Measurements from ENCODE around the gene CPNE8. TPM values are rescaled to one million over a fixed set of nuclear protein-coding genes. Genes with fewer than 3 reads are reported as not detected.

Gene CPNE8
- total and polyA plus RNA-seq, 2 donors (not counting 1 experiment from before 2014, with no cell fraction given), result 1.5 to 1.6 TPM

DNA sequence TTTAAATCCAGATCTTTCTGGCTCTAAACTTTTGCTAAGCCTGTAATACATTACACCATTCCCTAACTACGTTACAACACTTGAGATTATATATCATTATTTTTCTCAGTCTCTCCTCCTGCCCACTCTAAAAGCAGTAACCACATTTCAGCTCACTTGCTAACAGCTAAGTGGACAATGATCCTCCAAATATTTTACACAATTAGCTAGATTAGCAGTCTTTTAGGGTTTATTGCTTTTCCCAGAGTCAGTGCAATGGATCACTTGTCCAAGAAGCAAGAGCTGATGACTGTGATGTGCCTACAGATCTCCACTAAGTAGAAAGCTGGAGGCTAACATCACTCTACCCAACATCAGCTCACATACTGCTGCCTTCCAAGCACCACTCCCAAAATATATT, 17.6 kb downstream of the CPNE8 start:
- TF ChIP-seq CTCF (IDR thresholded peaks at IDR 0.05) (no peak), EZH2 (IDR thresholded peaks at IDR 0.05; ENCODE audit: borderline replicate concordance, insufficient read depth, low read depth, low read length, poor library complexity, severe bottlenecking) (no peak)
- no peaks in the 10 kb centered on the region for H3K4me1 Mint-ChIP-seq
- Histone ChIP-seq H2AFZ (ENCODE audit: insufficient read depth, low read depth, low read length, poor library complexity, severe bottlenecking) (no peak overlapping the region), H3K9ac (ENCODE audit: low read length) (no peak overlapping the region), H3K4me2 (replicated peaks; ENCODE audit: low read depth, low read length, poor library complexity, severe bottlenecking) (no peak overlapping the region), H3K36me3 (replicated peaks in 1 of 2; ENCODE audit: control extremely low read depth in 1 of 2, control insufficient read depth in 1 of 2, extremely low read depth in 1 of 2, insufficient read depth in 2 of 2, low read length in 1 of 2) (no peaks in the 10 kb centered on the region), H3K4me3 (ENCODE audit: control extremely low read depth in 1 of 5, extremely low read depth in 1 of 5, insufficient read depth in 1 of 5, low read depth in 2 of 5, low read length in 4 of 5) (no peak overlapping the region), H4K20me1 (ENCODE audit: control insufficient read depth, insufficient read depth, low read length, poor library complexity, severe bottlenecking) (no peaks in the 10 kb centered on the region), H3K79me2 (ENCODE audit: control insufficient read depth, insufficient read depth, low read length) (no peaks in the 10 kb centered on the region), H3K27ac (ENCODE audit: low read length in 2 of 2) (no peak overlapping the region), H3K9me3 (ENCODE audit: control extremely low read depth in 1 of 3, control insufficient read depth in 2 of 3, insufficient read depth in 1 of 3, low read length in 2 of 3) (no peaks in the 10 kb centered on the region), H3K4me1 (ENCODE audit: control insufficient read depth in 2 of 2, insufficient read depth in 2 of 2, low read length in 2 of 2) (no peaks in the 10 kb centered on the region), H3K27me3 (replicated peaks in 1 of 4; ENCODE audit: control extremely low read depth in 1 of 4, control insufficient read depth in 3 of 4, insufficient read depth in 4 of 4, low read length in 3 of 4) (no peaks in the 10 kb centered on the region)
- ChIA-PET POLR2A (no interaction called here), CTCF (no interaction called here)
- DNase-seq (no peak), ATAC-seq (ENCODE audit: low read depth) (no peak)
- H3K9me3 Mint-ChIP-seq (ENCODE audit: insufficient read depth), result peaks cover 2% of the 10 kb centered on the region
- H3K4me3 Mint-ChIP-seq, result no peak overlapping the region
- no peaks in the 10 kb centered on the region for H3K27me3 Mint-ChIP-seq
- intact Hi-C loops (cut with micrococcal nuclease), result no loop called here
- WGBS (ENCODE audit: insufficient coverage), result 90% methylated on average over 1 of the region's 1 CpG
- H3K27ac Mint-ChIP-seq, result no peak overlapping the region

DNA sequence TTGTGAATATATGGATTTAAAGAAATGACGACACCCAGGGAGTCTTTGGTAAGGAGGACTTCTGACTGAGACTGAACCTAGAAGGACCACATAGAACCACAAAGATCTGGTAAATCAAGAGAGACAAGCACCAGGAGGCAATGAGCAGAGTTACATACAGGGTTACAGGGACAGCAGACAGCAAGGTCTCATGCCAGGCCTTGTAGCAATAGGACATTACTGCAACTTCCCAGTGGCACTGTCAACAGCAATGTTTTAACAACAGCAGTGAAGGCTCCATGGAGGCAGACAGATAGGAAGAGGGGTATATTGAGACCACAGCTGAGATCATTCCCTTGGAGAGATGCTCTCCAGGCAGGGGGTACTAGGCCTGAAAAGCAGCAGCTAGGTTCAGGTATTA, 18.5 kb downstream of the CPNE8 start:
- H3K27ac Mint-ChIP-seq, result no peak overlapping the region
- H3K4me1 ChIP-seq (ENCODE audit: control insufficient read depth in 2 of 2, insufficient read depth in 2 of 2, low read length in 2 of 2), result no peaks in the 10 kb centered on the region
- ATAC-seq (ENCODE audit: low read depth) (no peak), DNase-seq (no peak)
- ChIA-PET CTCF (no interaction called here), POLR2A (no interaction called here)
- H3K27ac ChIP-seq (ENCODE audit: low read length in 2 of 2), result no peak overlapping the region
- TF ChIP-seq EZH2 (IDR thresholded peaks at IDR 0.05; ENCODE audit: borderline replicate concordance, insufficient read depth, low read depth, low read length, poor library complexity, severe bottlenecking) (no peak), CTCF (IDR thresholded peaks at IDR 0.05) (no peak)
- H3K36me3 ChIP-seq (replicated peaks in 1 of 2; ENCODE audit: control extremely low read depth in 1 of 2, control insufficient read depth in 1 of 2, extremely low read depth in 1 of 2, insufficient read depth in 2 of 2, low read length in 1 of 2), result no peaks in the 10 kb centered on the region
- H3K4me3 Mint-ChIP-seq, result no peak overlapping the region
- no peak overlapping the region for H3K4me3 ChIP-seq (ENCODE audit: control extremely low read depth in 1 of 5, extremely low read depth in 1 of 5, insufficient read depth in 1 of 5, low read depth in 2 of 5, low read length in 4 of 5)
- H3K27me3 Mint-ChIP-seq, result no peaks in the 10 kb centered on the region
- no peaks in the 10 kb centered on the region for H3K9me3 ChIP-seq (ENCODE audit: control extremely low read depth in 1 of 3, control insufficient read depth in 2 of 3, insufficient read depth in 1 of 3, low read length in 2 of 3)
- WGBS (ENCODE audit: insufficient coverage), result 100% methylated on average over 1 of the region's 1 CpG
- no peak overlapping the region for H2AFZ ChIP-seq (ENCODE audit: insufficient read depth, low read depth, low read length, poor library complexity, severe bottlenecking)
- intact Hi-C loops (cut with micrococcal nuclease), result no loop called here
- no peaks in the 10 kb centered on the region for H4K20me1 ChIP-seq (ENCODE audit: control insufficient read depth, insufficient read depth, low read length, poor library complexity, severe bottlenecking)
- H3K9ac ChIP-seq (ENCODE audit: low read length), result no peak overlapping the region
- H3K4me1 Mint-ChIP-seq, result no peaks in the 10 kb centered on the region
- H3K79me2 ChIP-seq (ENCODE audit: control insufficient read depth, insufficient read depth, low read length), result no peaks in the 10 kb centered on the region
- peaks cover 2% of the 10 kb centered on the region for H3K9me3 Mint-ChIP-seq (ENCODE audit: insufficient read depth)
- H3K27me3 ChIP-seq (replicated peaks in 1 of 4; ENCODE audit: control extremely low read depth in 1 of 4, control insufficient read depth in 3 of 4, insufficient read depth in 4 of 4, low read length in 3 of 4), result no peaks in the 10 kb centered on the region
- no peak overlapping the region for H3K4me2 ChIP-seq (replicated peaks; ENCODE audit: low read depth, low read length, poor library complexity, severe bottlenecking)

All from B cell (primary cell).